Activated naive CD4-positive, alpha-beta T cell treated with anti-CD3 and anti-CD28 coated beads for 36 hours (primary cell): ENCODE results near the gene CYBA. TPM values are rescaled to one million over a fixed set of nuclear protein-coding genes. Genes with fewer than 3 reads are reported as not detected.

ENCODE experiments used
- CTCF ChIA-PET: fragments of 350-600 bp; sonication (Branson Sonifier 250); formaldehyde crosslinking; loops from one replicate; lab custom pipeline; 2021; ENCODE audit warnings: antibody characterized with exemption; lab: Charles Lee
- DNase-seq: peaks from one replicate; pipeline ENCODE4 v3.0.0-alpha.2; 2020
- H3K27ac Mint-ChIP-seq: one replicate; pipeline ENCODE4 v1.8.0; 2021; ENCODE audit warnings: mild to moderate bottlenecking, mixed read lengths
- H3K27me3 Mint-ChIP-seq: one replicate; pipeline ENCODE4 v1.8.0; 2021; ENCODE audit warnings: low read depth, mixed read lengths
- H3K36me3 Mint-ChIP-seq: one replicate; pipeline ENCODE4 v1.8.0; 2021; ENCODE audit warnings: low read depth, mixed read lengths
- H3K4me1 Mint-ChIP-seq: one replicate; pipeline ENCODE4 v1.8.0; 2021; ENCODE audit warnings: low read depth, mixed read lengths
- H3K4me3 Mint-ChIP-seq: one replicate; pipeline ENCODE4 v1.8.0; 2021; ENCODE audit warnings: mild to moderate bottlenecking, moderate library complexity, mixed read lengths
- H3K9me3 Mint-ChIP-seq: one replicate; pipeline ENCODE4 v1.8.0; 2021; ENCODE audit warnings: mixed read lengths
- intact Hi-C: fragments of 100-400 bp; cut with micrococcal nuclease; formaldehyde crosslinking; loops from one replicate; pipeline ENCODE4 v1.15.1; 2023
- total RNA-seq, 2 experiments: library from RNA; stranded (reverse); gene quantifications; one replicate each; pipeline ENCODE4 v1.2.3, GENCODE V29; 2021

Gene CYBA
- total RNA-seq, 2 experiments from 2014 or later = 167 to 180 TPM

DNA sequence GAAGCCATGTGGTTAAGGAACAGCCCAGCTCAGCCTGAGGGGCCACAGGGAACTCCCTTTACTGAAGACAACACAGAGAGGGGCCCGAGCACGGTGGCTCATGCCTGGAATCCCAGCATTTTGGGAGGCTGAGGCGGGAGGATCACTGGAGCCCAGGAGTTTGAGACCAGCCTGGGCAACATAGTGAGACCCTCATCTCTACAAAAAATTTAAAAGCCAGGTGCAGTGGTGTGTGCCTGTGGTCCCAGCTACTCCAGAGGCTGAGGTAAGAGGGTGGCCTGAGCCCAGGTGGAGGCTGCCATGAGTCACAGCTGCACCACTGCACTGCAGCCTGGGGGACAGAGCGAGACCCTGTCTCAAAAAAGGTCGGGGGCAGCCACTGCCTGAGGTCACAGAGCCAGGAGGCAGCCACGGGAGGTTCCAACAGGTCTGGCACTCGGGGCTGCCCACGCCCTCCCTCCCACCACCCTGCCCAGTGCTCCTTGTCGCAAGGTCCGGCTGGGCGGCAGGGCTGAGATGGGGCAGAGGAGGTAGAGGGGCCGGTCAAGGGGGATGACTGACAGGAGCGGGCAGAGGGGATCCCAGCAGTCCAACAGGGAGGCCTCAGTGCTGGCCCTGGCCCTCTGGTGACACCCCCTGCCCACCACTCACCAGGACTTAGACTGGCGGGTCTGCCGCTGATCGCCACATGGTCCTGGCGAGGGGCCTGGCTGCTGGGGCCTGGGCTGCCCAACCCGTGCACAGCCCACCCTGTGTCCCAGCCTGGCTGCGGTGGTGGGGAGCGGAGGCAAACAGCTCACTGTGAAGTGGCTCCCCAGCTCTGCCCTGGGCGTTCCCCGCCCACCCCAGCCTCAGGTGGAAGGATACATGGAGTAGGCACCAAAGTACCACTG is 3.4 kb downstream of the CYBA start:
- H3K27me3 Mint-ChIP-seq = no peaks in the 10 kb centered on the region
- intact Hi-C loops = no loop called here
- no peak overlapping the region for H3K27ac Mint-ChIP-seq
- CTCF ChIA-PET = no interaction called here
- no peak for DNase-seq
- H3K9me3 Mint-ChIP-seq = no peaks in the 10 kb centered on the region
- peaks cover 21% of the 10 kb centered on the region for H3K4me1 Mint-ChIP-seq
- no peak overlapping the region for H3K4me3 Mint-ChIP-seq
- peaks cover 9% of the 10 kb centered on the region for H3K36me3 Mint-ChIP-seq

DNA sequence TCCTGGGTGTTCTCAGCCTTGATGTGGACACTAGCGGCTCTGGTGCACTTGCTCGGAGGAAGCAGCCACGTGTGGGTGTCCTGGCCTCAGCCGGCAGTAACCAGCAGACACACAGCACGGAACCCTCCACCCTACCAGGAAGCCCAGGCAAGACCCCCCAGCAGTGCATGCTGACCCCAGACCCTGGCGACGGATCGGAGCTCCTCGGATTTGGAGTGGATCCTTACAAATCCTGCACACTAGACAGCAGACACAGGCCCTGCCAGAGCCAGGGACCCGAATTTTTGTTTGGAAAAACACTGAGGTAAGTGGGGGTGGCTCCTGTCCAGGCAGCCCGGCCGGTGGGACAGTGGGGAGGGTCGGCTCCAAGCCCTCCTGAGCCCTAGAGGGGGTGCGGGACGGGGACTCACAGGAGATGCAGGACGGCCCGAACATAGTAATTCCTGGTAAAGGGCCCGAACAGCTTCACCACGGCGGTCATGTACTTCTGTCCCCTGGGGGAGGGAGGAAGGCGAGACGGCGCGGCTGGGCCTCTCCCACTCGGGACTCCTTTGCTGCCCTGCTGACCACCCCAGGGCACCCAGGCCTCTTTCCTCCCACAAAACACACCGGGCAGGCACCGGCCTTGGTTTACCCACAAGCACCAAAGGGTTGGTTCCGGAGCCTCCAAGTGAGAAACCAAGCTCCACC is 4.4 kb downstream of the CYBA start:
- Mint-ChIP-seq H3K27ac (no peak overlapping the region), H3K27me3 (no peaks in the 10 kb centered on the region), H3K36me3 (peaks cover 9% of the 10 kb centered on the region), H3K9me3 (no peaks in the 10 kb centered on the region), H3K4me3 (no peak overlapping the region), H3K4me1 (peaks cover 15% of the 10 kb centered on the region)
- CTCF ChIA-PET = no interaction called here
- DNase-seq = no peak
- intact Hi-C loops = no loop called here

DNA sequence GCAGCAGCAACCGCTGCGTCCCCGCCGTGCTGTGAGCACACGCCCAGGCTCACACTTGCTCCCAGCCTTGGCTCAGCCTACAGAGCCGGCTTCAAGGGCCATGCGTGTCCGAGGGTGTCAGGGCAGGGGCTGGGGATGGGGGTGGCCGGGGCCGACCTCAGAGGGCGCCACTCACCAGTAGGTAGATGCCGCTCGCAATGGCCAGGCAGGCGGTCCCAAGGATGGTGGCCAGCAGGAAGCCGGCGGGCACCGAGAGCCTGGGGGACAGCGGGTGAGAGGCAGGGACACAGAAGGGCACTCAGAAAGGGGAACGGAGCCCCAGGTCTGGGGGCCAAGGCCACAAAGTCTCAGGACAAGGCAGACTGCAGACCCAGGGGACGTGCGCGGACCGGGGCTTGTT is 4.9 kb downstream of the CYBA start:
- CTCF ChIA-PET = no interaction called here
- intact Hi-C loops = no loop called here
- DNase-seq = no peak
- peaks cover 15% of the 10 kb centered on the region for H3K4me1 Mint-ChIP-seq
- H3K27ac Mint-ChIP-seq = no peak overlapping the region
- no peak overlapping the region for H3K4me3 Mint-ChIP-seq
- no peaks in the 10 kb centered on the region for H3K27me3 Mint-ChIP-seq
- H3K36me3 Mint-ChIP-seq = peaks cover 9% of the 10 kb centered on the region
- H3K9me3 Mint-ChIP-seq = no peaks in the 10 kb centered on the region

DNA sequence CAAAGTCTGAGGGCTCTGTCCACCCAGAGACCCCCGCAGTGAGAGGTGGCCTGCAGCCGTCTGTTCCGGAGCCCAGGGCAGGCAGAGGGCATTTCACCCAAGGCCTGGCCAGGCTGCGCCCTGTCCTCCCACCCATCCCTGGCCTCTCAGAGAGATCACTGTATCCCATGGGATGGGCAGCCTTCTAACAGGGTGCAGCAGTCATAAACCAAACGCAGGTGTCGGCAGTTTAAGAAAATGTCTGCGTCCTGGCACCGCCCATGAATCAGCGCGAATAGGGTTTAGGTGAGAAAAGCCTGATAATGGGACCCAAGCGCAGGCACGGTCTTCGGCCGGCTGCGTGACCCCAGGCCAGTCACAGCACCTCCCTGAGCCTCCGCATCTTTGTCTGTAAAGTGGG is 5.4 kb downstream of the CYBA start:
- intact Hi-C loops = no loop called here
- H3K9me3 Mint-ChIP-seq = no peaks in the 10 kb centered on the region
- peaks cover 2% of the 10 kb centered on the region for H3K27me3 Mint-ChIP-seq
- CTCF ChIA-PET = no interaction called here
- peaks cover 9% of the 10 kb centered on the region for H3K36me3 Mint-ChIP-seq
- peaks cover 15% of the 10 kb centered on the region for H3K4me1 Mint-ChIP-seq
- H3K27ac Mint-ChIP-seq = no peak overlapping the region
- no peak for DNase-seq
- no peak overlapping the region for H3K4me3 Mint-ChIP-seq

DNA sequence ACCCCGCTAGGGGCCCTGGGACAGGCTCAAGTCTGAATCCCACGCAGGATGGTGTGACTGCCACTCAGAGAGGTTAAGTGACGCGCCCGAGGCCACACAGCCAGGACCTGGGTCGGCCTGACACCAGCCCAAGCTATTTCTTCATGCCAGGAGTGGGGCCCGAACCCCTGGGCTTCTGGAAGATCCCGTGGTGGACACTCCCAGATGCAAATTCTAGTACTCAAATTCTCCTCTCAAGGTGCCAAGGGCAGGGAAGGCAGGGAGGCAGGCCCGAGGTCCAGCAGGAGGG is 7.3 kb downstream of the CYBA start:
- Mint-ChIP-seq H3K27ac (no peak overlapping the region), H3K4me3 (no peak overlapping the region), H3K4me1 (peaks cover 13% of the 10 kb centered on the region), H3K9me3 (no peaks in the 10 kb centered on the region), H3K36me3 (peaks cover 1% of the 10 kb centered on the region), H3K27me3 (peaks cover 8% of the 10 kb centered on the region)
- intact Hi-C loops = no loop called here
- no peak for DNase-seq
- CTCF ChIA-PET = no interaction called here

DNA sequence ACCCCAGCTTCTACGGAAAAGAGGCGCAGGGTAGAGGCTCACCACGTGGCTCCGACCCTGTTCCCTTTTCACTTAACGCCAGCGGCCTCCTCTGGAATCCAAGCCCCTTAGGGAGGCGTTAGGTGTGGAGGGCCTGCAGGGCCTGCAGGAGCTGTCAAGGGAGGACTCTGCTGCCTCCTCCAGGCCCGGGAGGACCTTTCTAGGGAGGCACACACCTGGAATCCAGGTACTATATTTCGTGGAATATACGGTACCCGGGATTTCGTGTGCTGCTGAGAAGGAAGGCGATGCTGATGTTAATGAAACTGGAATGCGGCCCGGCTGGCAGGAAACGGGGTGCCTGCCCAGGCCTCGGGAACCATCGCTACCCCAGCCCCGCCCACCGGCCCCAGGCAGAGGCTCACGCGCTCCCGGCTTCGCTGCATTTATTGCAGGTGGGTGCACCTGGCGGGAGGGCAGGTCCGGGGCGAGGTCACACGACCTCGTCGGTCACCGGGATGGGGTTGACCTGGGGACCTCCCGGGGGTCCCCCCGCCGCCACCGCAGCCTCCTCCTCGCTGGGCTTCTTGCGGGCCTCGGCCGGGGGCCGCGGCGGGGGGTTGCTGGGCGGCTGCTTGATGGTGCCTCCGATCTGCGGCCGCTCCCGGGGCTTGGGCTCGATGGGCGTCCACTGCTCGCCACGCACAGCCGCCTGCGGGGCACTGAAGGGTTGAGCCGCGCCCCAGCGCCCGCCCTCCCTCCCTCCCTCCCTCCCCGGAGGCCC is 7.8 kb downstream of the CYBA start:
- intact Hi-C loops = no loop called here
- DNase-seq = no peak
- Mint-ChIP-seq H3K9me3 (no peaks in the 10 kb centered on the region), H3K27ac (no peak overlapping the region), H3K4me3 (no peak overlapping the region), H3K36me3 (peaks cover 1% of the 10 kb centered on the region), H3K27me3 (peaks cover 10% of the 10 kb centered on the region), H3K4me1 (peaks cover 18% of the 10 kb centered on the region)
- CTCF ChIA-PET = no interaction called here

DNA sequence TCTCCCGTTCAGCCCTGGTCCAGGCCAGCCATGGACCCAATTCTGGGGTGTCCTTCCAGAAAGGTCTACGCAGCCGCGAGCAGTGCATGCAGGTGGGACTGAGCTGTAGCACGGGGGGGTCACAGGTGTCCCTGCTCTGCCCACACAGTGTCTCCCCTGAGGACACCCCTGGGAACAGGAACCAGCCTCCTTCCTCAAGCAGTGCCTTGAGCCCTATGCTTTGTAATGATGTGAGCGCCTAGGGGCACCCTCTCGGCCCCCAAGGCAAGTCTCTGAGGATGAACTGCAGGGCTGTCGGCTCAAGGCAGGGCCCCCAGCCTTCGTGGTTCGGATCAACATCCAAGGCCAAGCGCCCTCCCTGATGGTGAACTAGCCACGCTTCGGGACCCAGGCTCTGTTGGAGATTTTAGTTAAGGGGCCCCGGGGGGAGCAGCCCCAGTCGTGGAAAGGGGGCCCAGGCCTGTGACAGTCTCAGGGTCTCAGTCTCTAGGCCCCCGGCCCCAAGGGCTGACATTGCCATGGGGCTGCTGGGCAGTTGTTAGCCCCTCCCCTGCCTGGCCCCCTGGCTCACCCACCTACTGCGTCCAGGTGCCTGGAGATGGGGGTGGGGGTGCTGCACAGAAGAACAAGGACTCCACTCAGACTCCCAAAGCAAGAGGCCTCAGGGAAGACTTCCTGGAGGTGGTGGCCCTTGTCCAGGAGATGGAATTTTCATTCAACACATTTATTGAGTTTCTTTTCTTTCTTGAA is 10.2 kb downstream of the CYBA start:
- no peak for DNase-seq
- H3K27me3 Mint-ChIP-seq = peaks cover 24% of the 10 kb centered on the region
- intact Hi-C loops = no loop called here
- no peak overlapping the region for H3K27ac Mint-ChIP-seq
- peaks cover 2% of the 10 kb centered on the region for H3K9me3 Mint-ChIP-seq
- H3K4me1 Mint-ChIP-seq = peaks cover 32% of the 10 kb centered on the region
- CTCF ChIA-PET = no interaction called here
- no peak overlapping the region for H3K4me3 Mint-ChIP-seq
- H3K36me3 Mint-ChIP-seq = peaks cover 1% of the 10 kb centered on the region

DNA sequence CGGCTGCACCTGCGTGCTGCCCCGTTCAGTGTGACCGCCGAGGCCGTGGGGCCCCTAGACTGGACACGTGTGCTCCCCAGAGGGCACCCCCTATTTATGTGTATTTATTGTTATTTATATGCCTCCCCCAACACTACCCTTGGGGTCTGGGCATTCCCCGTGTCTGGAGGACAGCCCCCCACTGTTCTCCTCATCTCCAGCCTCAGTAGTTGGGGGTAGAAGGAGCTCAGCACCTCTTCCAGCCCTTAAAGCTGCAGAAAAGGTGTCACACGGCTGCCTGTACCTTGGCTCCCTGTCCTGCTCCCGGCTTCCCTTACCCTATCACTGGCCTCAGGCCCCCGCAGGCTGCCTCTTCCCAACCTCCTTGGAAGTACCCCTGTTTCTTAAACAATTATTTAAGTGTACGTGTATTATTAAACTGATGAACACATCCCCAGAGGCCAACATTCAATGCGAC is 10.8 kb downstream of the CYBA start:
- H3K36me3 Mint-ChIP-seq = peaks cover 1% of the 10 kb centered on the region
- peaks cover 27% of the 10 kb centered on the region for H3K27me3 Mint-ChIP-seq
- no peak for DNase-seq
- no peak overlapping the region for H3K4me3 Mint-ChIP-seq
- H3K27ac Mint-ChIP-seq = no peak overlapping the region
- CTCF ChIA-PET = no interaction called here
- peaks cover 2% of the 10 kb centered on the region for H3K9me3 Mint-ChIP-seq
- peaks cover 36% of the 10 kb centered on the region for H3K4me1 Mint-ChIP-seq
- intact Hi-C loops = no loop called here

DNA sequence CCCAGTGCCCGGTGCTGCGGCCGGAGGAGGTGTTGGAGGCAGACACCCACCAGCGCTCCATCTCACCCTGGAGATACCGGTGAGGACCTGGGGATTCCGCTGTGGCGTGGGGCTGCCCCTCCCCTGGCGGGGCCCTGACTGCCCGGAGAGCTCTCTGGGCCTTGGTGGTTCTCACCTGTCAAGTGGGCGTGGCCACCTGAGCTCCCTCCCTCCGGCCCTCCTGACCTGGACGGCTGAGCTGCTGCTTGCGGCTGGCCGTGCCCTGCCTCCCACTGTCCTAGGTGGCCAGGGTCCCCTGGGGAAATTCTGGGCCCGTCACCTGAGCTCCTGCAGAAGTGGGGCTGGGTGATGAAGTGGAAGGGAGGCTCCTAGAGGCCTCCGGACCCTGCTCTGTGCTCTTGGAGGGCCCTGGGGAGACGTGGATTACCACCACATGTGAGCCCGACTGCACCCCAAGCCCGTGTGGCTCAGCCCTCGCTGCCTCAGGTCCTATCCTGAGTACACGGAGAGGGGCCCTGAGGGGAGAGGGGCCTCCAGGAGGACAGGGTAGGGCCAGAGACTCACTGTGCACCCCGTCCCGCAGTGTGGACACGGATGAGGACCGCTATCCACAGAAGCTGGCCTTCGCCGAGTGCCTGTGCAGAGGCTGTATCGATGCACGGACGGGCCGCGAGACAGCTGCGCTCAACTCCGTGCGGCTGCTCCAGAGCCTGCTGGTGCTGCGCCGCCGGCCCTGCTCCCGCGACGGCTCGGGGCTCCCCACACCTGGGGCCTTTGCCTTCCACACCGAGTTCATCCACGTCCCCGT is 11.4 kb downstream of the CYBA start:
- Mint-ChIP-seq H3K9me3 (peaks cover 2% of the 10 kb centered on the region), H3K4me3 (no peak overlapping the region), H3K27ac (no peak overlapping the region), H3K4me1 (peaks cover 40% of the 10 kb centered on the region), H3K27me3 (peaks cover 27% of the 10 kb centered on the region), H3K36me3 (no peaks in the 10 kb centered on the region)
- DNase-seq = no peak
- intact Hi-C loops = loop anchor here (5.0 kb wide), 1 partner anchor 63 kb away; no protein-coding TSS in a partner anchor
- CTCF ChIA-PET = interaction anchor here (0.7 kb wide), 1 partner anchor 96 kb away, joined by 3 read pairs; no protein-coding TSS in a partner anchor

DNA sequence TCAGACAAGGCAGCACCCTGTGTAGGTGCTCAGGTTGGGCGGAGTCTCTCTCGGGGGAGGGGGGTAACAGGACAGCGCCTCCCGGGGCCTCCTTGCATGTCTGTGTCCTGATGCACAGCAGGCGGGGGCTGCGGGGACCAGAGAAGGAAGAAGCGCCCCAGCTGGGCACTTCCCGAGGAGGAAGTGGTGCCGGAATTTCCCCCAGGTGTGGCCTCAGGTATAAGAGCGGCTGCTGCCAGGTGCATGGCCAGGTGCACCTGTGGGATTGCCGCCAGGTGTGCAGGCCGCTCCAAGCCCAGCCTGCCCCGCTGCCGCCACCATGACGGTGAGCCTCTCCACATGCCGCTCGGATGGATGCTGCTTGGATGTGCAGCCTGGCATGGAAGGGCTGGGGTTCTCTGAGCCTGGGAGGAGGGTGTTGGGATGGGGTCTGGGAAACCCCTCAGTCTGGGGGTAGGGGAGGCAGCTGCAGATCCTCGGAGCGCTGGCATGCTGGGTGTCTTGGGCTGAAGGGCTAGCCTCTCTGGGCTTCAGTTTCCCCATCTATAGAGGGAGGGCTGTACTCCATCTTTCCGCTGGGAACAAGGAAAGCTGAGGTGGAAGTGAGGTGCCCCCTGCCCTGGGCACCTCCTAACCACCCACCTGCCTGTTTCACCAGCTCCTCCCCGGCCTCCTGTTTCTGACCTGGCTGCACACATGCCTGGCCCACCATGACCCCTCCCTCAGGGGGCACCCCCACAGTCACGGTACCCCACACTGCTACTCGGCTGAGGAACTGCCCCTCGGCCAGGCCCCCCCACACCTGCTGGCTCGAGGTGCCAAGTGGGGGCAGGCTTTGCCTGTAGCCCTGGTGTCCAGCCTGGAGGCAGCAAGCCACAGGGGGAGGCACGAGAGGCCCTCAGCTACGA is 12.3 kb downstream of the CYBA start, which contains the start of gene IL17C:
IL17C (plus strand) TSS at position 250 of the 908 bp plus-strand sequence; CDS start at position 320, 70 bp downstream.
- peaks cover 42% of the 10 kb centered on the region for H3K4me1 Mint-ChIP-seq
- CTCF ChIA-PET = interaction anchor here (0.7 kb wide), 1 partner anchor 97 kb away, joined by 3 read pairs; no protein-coding TSS in a partner anchor
- DNase-seq = no peak
- peaks cover 2% of the 10 kb centered on the region for H3K9me3 Mint-ChIP-seq
- no peaks in the 10 kb centered on the region for H3K36me3 Mint-ChIP-seq
- intact Hi-C loops = loop anchor here (5.0 kb wide), 1 partner anchor 64 kb away; no protein-coding TSS in a partner anchor
- H3K27me3 Mint-ChIP-seq = peaks cover 27% of the 10 kb centered on the region
- H3K27ac Mint-ChIP-seq = no peak within 1 kb of the TSS
- no peak within 1 kb of the TSS for H3K4me3 Mint-ChIP-seq
